K562 (cell line): ENCODE results near the gene KDM4C. TPM values are rescaled to one million over a fixed set of nuclear protein-coding genes. Genes with fewer than 3 reads are reported as not detected.

Experiments
- ATAC-seq: fragments of 200-7000 bp; cut with Tn5 transposase; 3 replicates; pipeline ENCODE4 v1.9.1; 2020; ENCODE audit warnings: moderate library complexity
- BruUV-seq: library from RNA; stranded (reverse); fragments of 400-500 nt; replicated peaks from 2 replicates; lab custom pipeline; 2021; lab: Mats Ljungman, UMichigan
- CTCF ChIA-PET: fragments of 300-600 bp; formaldehyde crosslinking; extraction: SDS; loops from one replicate; lab custom pipeline; 2021; ENCODE audit warnings: low intra/inter-chr PET ratio; lab: Yijun Ruan, JAX
- POLR2A ChIA-PET: fragments of 300-600, 350-650 bp; sonication (Branson Sonifier 250); formaldehyde crosslinking; extraction: SDS; loops from one replicate; lab custom pipeline; 2021; ENCODE audit warnings: antibody characterized with exemption, inconsistent platforms; lab: Yijun Ruan, JAX
- DNase-seq, 4 experiments: peaks; one replicate each; pipeline versions ENCODE4 v3.0.0 to v3.0.0-alpha.2; 2011 to 2018; ENCODE audit warnings: low spot score in 3 of 4, mixed read lengths in 3 of 4; ENCODE audit errors: extremely low read depth in 1 of 4
- FAIRE-seq: peaks from 2 replicates; lab custom pipeline; 2011; peaks lifted over from hg19 to GRCh38; lab: Jason Lieb, UNC
- H2AFZ ChIP-seq: 2 replicates; pipeline ENCODE4 v1.6.0; 2011; ENCODE audit warnings: low read depth, low read length, control low read depth, inconsistent platforms
- H3K27ac ChIP-seq: fragments of 200-600 bp; 3 replicates; pipeline ENCODE4 v1.8.0; 2011; ENCODE audit warnings: low read depth, mild to moderate bottlenecking, control low read depth, inconsistent platforms, low read length, moderate library complexity, mixed read lengths; ENCODE audit errors: extremely low read depth
- H3K27me3 ChIP-seq, 2 experiments: fragments of 300-600 bp in 1 of 2; 2 replicates in 1 of 2; 3 replicates in 1 of 2; pipeline versions ENCODE4 v1.6.0 to v1.8.0; 2011; ENCODE audit warnings: inconsistent platforms in 2 of 2, low read length in 2 of 2, mild to moderate bottlenecking in 1 of 2, mixed read lengths in 1 of 2, moderate library complexity in 1 of 2; ENCODE audit not compliant: control insufficient read depth in 2 of 2, insufficient read depth in 2 of 2
- H3K36me3 ChIP-seq: fragments of 300-600 bp; 3 replicates; pipeline ENCODE4 v1.8.0; 2011; ENCODE audit warnings: mild to moderate bottlenecking, low read length, inconsistent platforms; ENCODE audit not compliant: control insufficient read depth, insufficient read depth
- H3K4me1 ChIP-seq, 2 experiments: fragments of 200-600 bp in 1 of 2; replicated peaks in 1 of 2; 2 replicates in 1 of 2; 3 replicates in 1 of 2; pipeline versions ENCODE4 v1.5.1 to v1.8.0; 2011; ENCODE audit warnings: inconsistent platforms in 2 of 2, low read length in 2 of 2, mild to moderate bottlenecking in 1 of 2, mixed read lengths in 1 of 2, moderate library complexity in 1 of 2; ENCODE audit not compliant: control insufficient read depth in 2 of 2, insufficient read depth in 2 of 2
- H3K4me2 ChIP-seq: 2 replicates; pipeline ENCODE4 v1.6.1; 2011; ENCODE audit warnings: low read length, control low read depth, inconsistent platforms, mixed read lengths; ENCODE audit not compliant: insufficient read depth
- H3K4me3 ChIP-seq: fragments of 200-600 bp; sonication (generic), shearing (Covaris generic); 2 replicates; pipeline ENCODE4 v1.5.1; 2016; ENCODE audit warnings: control low read depth, inconsistent platforms
- H3K79me2 ChIP-seq: fragments of 200-600 bp; 3 replicates; pipeline ENCODE4 v1.8.0; 2011; ENCODE audit warnings: low read length, inconsistent platforms; ENCODE audit not compliant: control insufficient read depth, insufficient read depth
- H3K9ac ChIP-seq, 2 experiments: 2 replicates each; pipeline versions ENCODE4 v1.6.0 to v1.6.1; 2011; ENCODE audit warnings: low read depth in 2 of 2, low read length in 2 of 2, control low read depth in 1 of 2, inconsistent platforms in 1 of 2, mild to moderate bottlenecking in 1 of 2, mixed read lengths in 1 of 2; ENCODE audit not compliant: insufficient read depth in 1 of 2
- H3K9me1 ChIP-seq: one replicate; pipeline ENCODE4 v1.6.0; 2011; ENCODE audit warnings: inconsistent platforms, mild to moderate bottlenecking, low read length, moderate library complexity; ENCODE audit not compliant: control insufficient read depth, insufficient read depth
- H3K9me3 ChIP-seq: replicated peaks from 2 replicates; pipeline ENCODE4 v1.5.1; 2011; ENCODE audit warnings: low read depth, low read length, inconsistent platforms; ENCODE audit not compliant: control insufficient read depth, insufficient read depth
- H4K20me1 ChIP-seq: replicated peaks from 2 replicates; pipeline ENCODE4 v1.6.1; 2011; ENCODE audit warnings: low read length, inconsistent platforms, mixed read lengths; ENCODE audit not compliant: control insufficient read depth, insufficient read depth
- BACH1 ChIP-seq: fragments of 200-800 bp; sonication (Bioruptor generic); IDR thresholded peaks from 2 replicates; pipeline ENCODE4 v1.6.1; 2016; ENCODE audit warnings: missing genetic modification characterization, missing compliant biosample characterization
- CBX1 ChIP-seq: sonication (generic); IDR thresholded peaks from 2 replicates; pipeline ENCODE4 v1.6.1; 2016; ENCODE audit warnings: antibody characterized with exemption, low read depth, mild to moderate bottlenecking
- GTF2E2 ChIP-seq: fragments of 200-800 bp; sonication (Bioruptor generic); IDR thresholded peaks from 2 replicates; pipeline ENCODE4 v1.6.1; 2016; ENCODE audit warnings: missing genetic modification characterization, missing compliant biosample characterization
- MIER1 ChIP-seq: fragments of 450-650 bp; IDR thresholded peaks from 2 replicates; pipeline ENCODE4 v1.6.1; 2016; ENCODE audit warnings: antibody characterized with exemption, mild to moderate bottlenecking, low read depth
- MTF1 ChIP-seq: fragments of 250-450 bp; sonication (Bioruptor Pico); IDR thresholded peaks from 2 replicates; pipeline ENCODE4 v1.9.0; 2021; ENCODE audit warnings: moderate library complexity, mild to moderate bottlenecking, inconsistent platforms, borderline replicate concordance
- NBN ChIP-seq: fragments of 450-650 bp; IDR thresholded peaks from 2 replicates; pipeline ENCODE4 v1.6.1; 2016; ENCODE audit warnings: low read depth, mild to moderate bottlenecking
- POLR2AphosphoS5 ChIP-seq: IDR thresholded peaks from 2 replicates; pipeline ENCODE4 v1.6.1; 2011; ENCODE audit warnings: mild to moderate bottlenecking, low read depth, low read length, moderate library complexity; ENCODE audit not compliant: control insufficient read depth, insufficient read depth
- SNIP1 ChIP-seq: fragments of 450-650 bp; IDR thresholded peaks from 2 replicates; pipeline ENCODE4 v1.7.1; 2017; ENCODE audit warnings: low read depth, mild to moderate bottlenecking
- ZC3H11A ChIP-seq: IDR thresholded peaks from 2 replicates; pipeline ENCODE4 v1.6.1; 2012; ENCODE audit warnings: low read depth, low read length, improper control_type of control experiment
- WGBS: fragments of 100-300 bp; shearing (Covaris generic); methylation state at CpG from one replicate; pipeline ENCODE4 v1.1.6; 2016; ENCODE audit warnings: low coverage, mixed read lengths; ENCODE audit not compliant: insufficient coverage; ENCODE audit errors: missing lambda C conversion rate; 5-methylcytosine and 5-hydroxymethylcytosine counted together
- in situ Hi-C: fragments of 300-500 bp; cut with MboI; formaldehyde crosslinking; loops from 4 replicates; pipeline ENCODE4 v1.15.0; 2018; ENCODE audit warnings: inconsistent platforms, mixed read lengths
- intact Hi-C: fragments of 100-400 bp; cut with micrococcal nuclease; formaldehyde crosslinking; loops from 2 replicates; pipeline ENCODE4 v1.14.2; 2022
- polyA plus RNA-seq, 8 experiments: library from polyadenylated mRNA; depleted of rRNA in 4 of 8; stranded (reverse) in 5 of 8; unstranded in 3 of 8; fragments of >200 nt; fragmentation: Nextera tagmentation in 2 of 8; fragmentation: Illumina TruSeq in 1 of 8; extraction: Ambion mirVana in 2 of 8; extraction: Trizol in 1 of 8; gene quantifications; 2 replicates each; pipeline versions ENCODE4 v1.2.1 to v1.2.3, GENCODE V29; 2011 to 2014; ENCODE audit warnings: inconsistent platforms in 1 of 8, missing spikeins in 1 of 8
- total RNA-seq, 7 experiments: library from RNA; depleted of rRNA in 6 of 7; stranded (reverse); fragments of >200 nt in 6 of 7; fragmentation: Illumina TruSeq in 2 of 7; extraction: Trizol in 2 of 7; gene quantifications; 2 replicates each; pipeline versions ENCODE4 v1.2.1 to v1.2.3, GENCODE V29; 2011 to 2021; ENCODE audit warnings: low replicate concordance in 1 of 7
- TF ChIP-seq, protein P1 (sequence below), 2 experiments: fragments of 450-650 bp; IDR thresholded peaks; 2 replicates each; pipeline ENCODE4 v1.6.1; 2018; ENCODE audit warnings: mild to moderate bottlenecking in 2 of 2, low read depth in 1 of 2; ENCODE audit not compliant: partially characterized antibody in 2 of 2
- TF ChIP-seq, protein P2 (sequence below), 3 experiments: IDR thresholded peaks in 2 of 3; conservative IDR thresholded peaks in 1 of 3; 2 replicates each; pipeline ENCODE4 v1.5.1; 2011 to 2012; ENCODE audit warnings: low read length in 3 of 3, mild to moderate bottlenecking in 3 of 3, control low read depth in 2 of 3, improper control_type of control experiment in 1 of 3, inconsistent platforms in 1 of 3, low read depth in 1 of 3, mixed read lengths in 1 of 3, moderate library complexity in 1 of 3; ENCODE audit not compliant: insufficient read depth in 2 of 3
- TF ChIP-seq, protein P3 (sequence below): sonication (generic); formaldehyde crosslinking; IDR thresholded peaks from 2 replicates; pipeline ENCODE4 v1.8.1; 2023; ENCODE audit warnings: missing genetic modification reagents, mild to moderate bottlenecking, borderline replicate concordance

The KDM4C gene
- total and polyA plus RNA-seq, 9 of the 15 experiments (the other 6 are each of a cell fraction or from before 2014, with no cell fraction given), result 5.4 to 17.0 (median 12.6) TPM

DNA sequence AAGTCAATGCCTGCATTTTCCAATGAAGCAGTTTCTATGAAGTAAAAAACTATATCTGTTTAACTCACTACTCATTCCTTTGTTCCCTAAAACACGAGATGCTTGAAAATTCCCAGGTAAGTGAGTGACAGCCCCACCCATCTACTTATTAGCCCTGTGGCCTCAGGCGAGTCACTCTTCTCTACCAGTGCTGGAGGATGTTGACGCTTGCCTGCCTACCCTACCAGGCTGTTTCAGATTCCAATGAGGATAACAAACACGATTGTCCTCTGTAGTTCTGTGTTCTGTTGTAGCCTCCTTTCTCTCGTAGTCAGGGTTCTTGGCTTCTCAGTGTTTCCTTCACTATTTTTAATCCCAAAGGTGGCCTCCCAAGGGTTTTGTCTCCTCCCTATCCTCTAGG is 388.8 kb downstream of the KDM4C start:
- no peak overlapping the region for H3K4me3 ChIP-seq
- FAIRE-seq (no peak), DNase-seq (no peak), ATAC-seq (no peak)
- POLR2A ChIA-PET, result interaction anchor here (1.7 kb wide), 1 partner anchor 15 kb away, joined by 3 read pairs; no protein-coding TSS in a partner anchor
- H2AFZ ChIP-seq, result no peak overlapping the region
- H3K79me2 ChIP-seq, result no peaks in the 10 kb centered on the region
- no peak overlapping the region for H3K27ac ChIP-seq
- no peaks in the 10 kb centered on the region for H3K9me3 ChIP-seq
- intact Hi-C loops (no loop called here), in situ Hi-C loops (no loop called here)
- H3K27me3 ChIP-seq, result no peaks in the 10 kb centered on the region
- H4K20me1 ChIP-seq, result no peaks in the 10 kb centered on the region
- WGBS, result 25% methylated on average over 5 of the region's 5 CpGs
- no peaks in the 10 kb centered on the region for H3K9me1 ChIP-seq
- H3K4me2 ChIP-seq, result no peak overlapping the region
- no peak overlapping the region for H3K9ac ChIP-seq
- CTCF ChIA-PET, result no interaction called here
- BruUV-seq, result no TSS peak
- H3K4me1 ChIP-seq, result peaks cover 3 to 5% of the 10 kb centered on the region in 2 experiments; a peak in 3 of 5 replicates
- no peaks in the 10 kb centered on the region for H3K36me3 ChIP-seq
- TF ChIP-seq, protein P1, sequence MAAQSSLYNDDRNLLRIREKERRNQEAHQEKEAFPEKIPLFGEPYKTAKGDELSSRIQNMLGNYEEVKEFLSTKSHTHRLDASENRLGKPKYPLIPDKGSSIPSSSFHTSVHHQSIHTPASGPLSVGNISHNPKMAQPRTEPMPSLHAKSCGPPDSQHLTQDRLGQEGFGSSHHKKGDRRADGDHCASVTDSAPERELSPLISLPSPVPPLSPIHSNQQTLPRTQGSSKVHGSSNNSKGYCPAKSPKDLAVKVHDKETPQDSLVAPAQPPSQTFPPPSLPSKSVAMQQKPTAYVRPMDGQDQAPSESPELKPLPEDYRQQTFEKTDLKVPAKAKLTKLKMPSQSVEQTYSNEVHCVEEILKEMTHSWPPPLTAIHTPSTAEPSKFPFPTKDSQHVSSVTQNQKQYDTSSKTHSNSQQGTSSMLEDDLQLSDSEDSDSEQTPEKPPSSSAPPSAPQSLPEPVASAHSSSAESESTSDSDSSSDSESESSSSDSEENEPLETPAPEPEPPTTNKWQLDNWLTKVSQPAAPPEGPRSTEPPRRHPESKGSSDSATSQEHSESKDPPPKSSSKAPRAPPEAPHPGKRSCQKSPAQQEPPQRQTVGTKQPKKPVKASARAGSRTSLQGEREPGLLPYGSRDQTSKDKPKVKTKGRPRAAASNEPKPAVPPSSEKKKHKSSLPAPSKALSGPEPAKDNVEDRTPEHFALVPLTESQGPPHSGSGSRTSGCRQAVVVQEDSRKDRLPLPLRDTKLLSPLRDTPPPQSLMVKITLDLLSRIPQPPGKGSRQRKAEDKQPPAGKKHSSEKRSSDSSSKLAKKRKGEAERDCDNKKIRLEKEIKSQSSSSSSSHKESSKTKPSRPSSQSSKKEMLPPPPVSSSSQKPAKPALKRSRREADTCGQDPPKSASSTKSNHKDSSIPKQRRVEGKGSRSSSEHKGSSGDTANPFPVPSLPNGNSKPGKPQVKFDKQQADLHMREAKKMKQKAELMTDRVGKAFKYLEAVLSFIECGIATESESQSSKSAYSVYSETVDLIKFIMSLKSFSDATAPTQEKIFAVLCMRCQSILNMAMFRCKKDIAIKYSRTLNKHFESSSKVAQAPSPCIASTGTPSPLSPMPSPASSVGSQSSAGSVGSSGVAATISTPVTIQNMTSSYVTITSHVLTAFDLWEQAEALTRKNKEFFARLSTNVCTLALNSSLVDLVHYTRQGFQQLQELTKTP (IDR thresholded peaks at IDR 0.05; ENCODE audit: low read depth in 1 of 2, partially characterized antibody in 2 of 2), result no peak
- TF ChIP-seq GTF2E2 (tag) (no peak), SNIP1 (no peak), MIER1 (no peak), MTF1 (CRISPR knock-in tag) (no peak), NBN (no peak), POLR2AphosphoS5 (no peak), ZC3H11A (no peak), CBX1 (no peak), BACH1 (tag) (no peak)
- TF ChIP-seq, protein P2, sequence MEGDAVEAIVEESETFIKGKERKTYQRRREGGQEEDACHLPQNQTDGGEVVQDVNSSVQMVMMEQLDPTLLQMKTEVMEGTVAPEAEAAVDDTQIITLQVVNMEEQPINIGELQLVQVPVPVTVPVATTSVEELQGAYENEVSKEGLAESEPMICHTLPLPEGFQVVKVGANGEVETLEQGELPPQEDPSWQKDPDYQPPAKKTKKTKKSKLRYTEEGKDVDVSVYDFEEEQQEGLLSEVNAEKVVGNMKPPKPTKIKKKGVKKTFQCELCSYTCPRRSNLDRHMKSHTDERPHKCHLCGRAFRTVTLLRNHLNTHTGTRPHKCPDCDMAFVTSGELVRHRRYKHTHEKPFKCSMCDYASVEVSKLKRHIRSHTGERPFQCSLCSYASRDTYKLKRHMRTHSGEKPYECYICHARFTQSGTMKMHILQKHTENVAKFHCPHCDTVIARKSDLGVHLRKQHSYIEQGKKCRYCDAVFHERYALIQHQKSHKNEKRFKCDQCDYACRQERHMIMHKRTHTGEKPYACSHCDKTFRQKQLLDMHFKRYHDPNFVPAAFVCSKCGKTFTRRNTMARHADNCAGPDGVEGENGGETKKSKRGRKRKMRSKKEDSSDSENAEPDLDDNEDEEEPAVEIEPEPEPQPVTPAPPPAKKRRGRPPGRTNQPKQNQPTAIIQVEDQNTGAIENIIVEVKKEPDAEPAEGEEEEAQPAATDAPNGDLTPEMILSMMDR (IDR thresholded peaks at IDR 0.05 in 2 of 3, conservative IDR thresholded peaks at IDR 0.05 in 1 of 3; ENCODE audit: insufficient read depth in 2 of 3, low read depth in 1 of 3, low read length in 3 of 3), result no peak
- TF ChIP-seq, protein P3, sequence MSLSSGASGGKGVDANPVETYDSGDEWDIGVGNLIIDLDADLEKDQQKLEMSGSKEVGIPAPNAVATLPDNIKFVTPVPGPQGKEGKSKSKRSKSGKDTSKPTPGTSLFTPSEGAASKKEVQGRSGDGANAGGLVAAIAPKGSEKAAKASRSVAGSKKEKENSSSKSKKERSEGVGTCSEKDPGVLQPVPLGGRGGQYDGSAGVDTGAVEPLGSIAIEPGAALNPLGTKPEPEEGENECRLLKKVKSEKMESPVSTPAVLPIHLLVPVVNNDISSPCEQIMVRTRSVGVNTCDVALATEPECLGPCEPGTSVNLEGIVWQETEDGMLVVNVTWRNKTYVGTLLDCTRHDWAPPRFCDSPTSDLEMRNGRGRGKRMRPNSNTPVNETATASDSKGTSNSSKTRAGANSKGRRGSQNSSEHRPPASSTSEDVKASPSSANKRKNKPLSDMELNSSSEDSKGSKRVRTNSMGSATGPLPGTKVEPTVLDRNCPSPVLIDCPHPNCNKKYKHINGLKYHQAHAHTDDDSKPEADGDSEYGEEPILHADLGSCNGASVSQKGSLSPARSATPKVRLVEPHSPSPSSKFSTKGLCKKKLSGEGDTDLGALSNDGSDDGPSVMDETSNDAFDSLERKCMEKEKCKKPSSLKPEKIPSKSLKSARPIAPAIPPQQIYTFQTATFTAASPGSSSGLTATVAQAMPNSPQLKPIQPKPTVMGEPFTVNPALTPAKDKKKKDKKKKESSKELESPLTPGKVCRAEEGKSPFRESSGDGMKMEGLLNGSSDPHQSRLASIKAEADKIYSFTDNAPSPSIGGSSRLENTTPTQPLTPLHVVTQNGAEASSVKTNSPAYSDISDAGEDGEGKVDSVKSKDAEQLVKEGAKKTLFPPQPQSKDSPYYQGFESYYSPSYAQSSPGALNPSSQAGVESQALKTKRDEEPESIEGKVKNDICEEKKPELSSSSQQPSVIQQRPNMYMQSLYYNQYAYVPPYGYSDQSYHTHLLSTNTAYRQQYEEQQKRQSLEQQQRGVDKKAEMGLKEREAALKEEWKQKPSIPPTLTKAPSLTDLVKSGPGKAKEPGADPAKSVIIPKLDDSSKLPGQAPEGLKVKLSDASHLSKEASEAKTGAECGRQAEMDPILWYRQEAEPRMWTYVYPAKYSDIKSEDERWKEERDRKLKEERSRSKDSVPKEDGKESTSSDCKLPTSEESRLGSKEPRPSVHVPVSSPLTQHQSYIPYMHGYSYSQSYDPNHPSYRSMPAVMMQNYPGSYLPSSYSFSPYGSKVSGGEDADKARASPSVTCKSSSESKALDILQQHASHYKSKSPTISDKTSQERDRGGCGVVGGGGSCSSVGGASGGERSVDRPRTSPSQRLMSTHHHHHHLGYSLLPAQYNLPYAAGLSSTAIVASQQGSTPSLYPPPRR, result no peak
